Right lobe of liver (tissue), 6 donors: ENCODE results near the gene FAM20C. TPM values are rescaled to one million over a fixed set of nuclear protein-coding genes. Genes with fewer than 3 reads are reported as not detected.

Experiments used
- ATAC-seq, 4 donors: fragments of 200-7000 bp; cut with Tn5 transposase; one replicate each; pipeline ENCODE4 v1.9.1; 2020; ENCODE audit warnings: mild to moderate bottlenecking in 4 of 4, moderate library complexity in 4 of 4
- DNase-seq, 3 donors: peaks; one replicate each; pipeline ENCODE4 v3.0.0-alpha.2; 2020
- H3K27ac ChIP-seq, 3 donors: fragments of 200-600 bp; one replicate each; pipeline ENCODE4 v1.8.0; 2022
- H3K27me3 ChIP-seq, 2 donors: fragments of 200-600 bp; one replicate each; pipeline ENCODE4 v1.8.0; 2022
- H3K36me3 ChIP-seq, 4 donors: fragments of 200-600 bp; sonication (generic) in 1 of 4; one replicate each; pipeline versions ENCODE4 v1.5.1 to v1.8.0; 2017 to 2022; ENCODE audit warnings: control low read depth in 1 of 4
- H3K4me1 ChIP-seq, 4 donors: fragments of 200-600 bp; sonication (generic) in 1 of 4; one replicate each; pipeline versions ENCODE4 v1.5.1 to v1.8.0; 2017 to 2022; ENCODE audit warnings: control low read depth in 1 of 4
- H3K4me3 ChIP-seq, 3 donors: fragments of 200-600 bp; one replicate each; pipeline ENCODE4 v1.8.0; 2022
- H3K9me3 ChIP-seq, 4 donors: fragments of 200-600 bp; sonication (generic) in 1 of 4; one replicate each; pipeline versions ENCODE4 v1.5.1 to v1.8.0; 2017 to 2022; ENCODE audit warnings: control low read depth in 1 of 4
- CTCF ChIP-seq, 4 donors: fragments of 200-600 bp in 3 of 4; fragments of 450-650 bp in 1 of 4; IDR thresholded peaks; one replicate each; pipeline versions ENCODE4 v1.5.1 to v1.8.0; 2016 to 2022; ENCODE audit warnings: antibody characterized with exemption in 4 of 4, mild to moderate bottlenecking in 2 of 4
- POLR2A ChIP-seq: fragments of 450-650 bp; IDR thresholded peaks from one replicate; pipeline ENCODE4 v1.6.1; 2017; ENCODE audit warnings: antibody characterized with exemption, mild to moderate bottlenecking
- WGBS: methylation state at CpG from one replicate; pipeline ENCODE4 v1.1.6; 2018; ENCODE audit warnings: low coverage, low lambda C conversion rate; ENCODE audit not compliant: insufficient coverage; ENCODE audit errors: missing lambda C conversion rate; 5-methylcytosine and 5-hydroxymethylcytosine counted together
- intact Hi-C, 2 donors: fragments of 100-400 bp; cut with DNase I; formaldehyde crosslinking; loops; one replicate each; pipeline versions ENCODE4 v1.11.2 to v1.14.1; 2022
- total RNA-seq, 6 experiments: library from RNA; depleted of rRNA in 2 of 6; stranded (reverse); fragments of >200 nt in 2 of 6; fragmentation: NEBNext Ultra II Directional in 3 of 6; extraction: Animal tissue kit (Norgen Biotek cat#: 25700) in 3 of 6; gene quantifications; one replicate each; pipeline versions ENCODE4 v1.1.0 to v1.2.4, GENCODE V29; 2016 to 2023
- donor health status: DM: no; HTN: yes; CAD: no.
- donor health status: DM: no; HTN: no; CAD: no.
- donor health status: DM: no; HTN: no; CAD: no.
- donor health status: DM: no; HTN: yes; CAD: no.
- donor health status: DM: no; HTN: yes; CAD: no.

Gene FAM20C
- total RNA-seq, 6 experiments from 2014 or later, result 32.1 to 73.8 (median 57.3) TPM

DNA sequence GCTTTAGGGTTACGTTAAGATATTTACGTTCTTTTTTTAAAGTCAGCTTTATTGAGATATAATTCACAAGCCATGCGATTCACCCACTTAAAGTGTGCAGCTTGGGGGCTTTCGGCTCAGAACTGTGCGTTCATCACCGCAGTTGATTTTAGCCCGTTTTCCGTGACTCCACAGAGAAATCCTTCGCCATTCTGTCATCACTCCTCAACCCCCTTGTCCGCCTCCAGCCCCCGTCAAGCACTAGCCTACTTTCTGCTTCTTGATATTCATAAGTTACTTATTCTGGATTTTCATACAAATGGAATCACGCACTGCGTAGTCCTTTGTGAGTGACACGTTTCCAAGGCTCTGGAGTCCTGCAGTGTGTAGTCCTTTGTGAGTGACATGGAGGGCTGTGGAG, 20.4 kb downstream of the FAM20C start:
- no peak for DNase-seq
- intact Hi-C loops, result no loop called here
- 99% methylated on average over 12 of the region's 14 CpGs for WGBS
- H3K9me3 ChIP-seq, result no peaks in the 10 kb centered on the region
- H3K27me3 ChIP-seq, result no peaks in the 10 kb centered on the region
- no peak overlapping the region for H3K4me3 ChIP-seq
- peaks cover 0 to 35% (median 13%) of the 10 kb centered on the region in 4 donors for H3K36me3 ChIP-seq
- TF ChIP-seq CTCF (IDR thresholded peaks at IDR 0.05), result no peak
- no peak for TF ChIP-seq POLR2A
- no peak overlapping the region for H3K27ac ChIP-seq
- no peak for ATAC-seq
- H3K4me1 ChIP-seq, result peaks cover 0 to 29% (median 5%) of the 10 kb centered on the region in 4 donors

- Histone ChIP-seq H3K4me1 (peaks cover 0 to 36% (median 5%) of the 10 kb centered on the region in 4 donors), H3K4me3 (no peak overlapping the region), H3K36me3 (peaks cover 0 to 35% (median 13%) of the 10 kb centered on the region in 4 donors), H3K9me3 (no peaks in the 10 kb centered on the region), H3K27ac (peak overlapping the region in 2 of 3 donors; percentile 45 to 80), H3K27me3 (no peaks in the 10 kb centered on the region)
- TF ChIP-seq CTCF (IDR thresholded peaks at IDR 0.05) (no peak), POLR2A (no peak)
- no peak for DNase-seq
- ATAC-seq, result no peak
- intact Hi-C loops, result no loop called here
- WGBS, result 84% methylated on average over 7 of the region's 27 CpGs
Measured at GRCh38 chr7:213324-213993, 21.1 kb downstream of the FAM20C start.

DNA sequence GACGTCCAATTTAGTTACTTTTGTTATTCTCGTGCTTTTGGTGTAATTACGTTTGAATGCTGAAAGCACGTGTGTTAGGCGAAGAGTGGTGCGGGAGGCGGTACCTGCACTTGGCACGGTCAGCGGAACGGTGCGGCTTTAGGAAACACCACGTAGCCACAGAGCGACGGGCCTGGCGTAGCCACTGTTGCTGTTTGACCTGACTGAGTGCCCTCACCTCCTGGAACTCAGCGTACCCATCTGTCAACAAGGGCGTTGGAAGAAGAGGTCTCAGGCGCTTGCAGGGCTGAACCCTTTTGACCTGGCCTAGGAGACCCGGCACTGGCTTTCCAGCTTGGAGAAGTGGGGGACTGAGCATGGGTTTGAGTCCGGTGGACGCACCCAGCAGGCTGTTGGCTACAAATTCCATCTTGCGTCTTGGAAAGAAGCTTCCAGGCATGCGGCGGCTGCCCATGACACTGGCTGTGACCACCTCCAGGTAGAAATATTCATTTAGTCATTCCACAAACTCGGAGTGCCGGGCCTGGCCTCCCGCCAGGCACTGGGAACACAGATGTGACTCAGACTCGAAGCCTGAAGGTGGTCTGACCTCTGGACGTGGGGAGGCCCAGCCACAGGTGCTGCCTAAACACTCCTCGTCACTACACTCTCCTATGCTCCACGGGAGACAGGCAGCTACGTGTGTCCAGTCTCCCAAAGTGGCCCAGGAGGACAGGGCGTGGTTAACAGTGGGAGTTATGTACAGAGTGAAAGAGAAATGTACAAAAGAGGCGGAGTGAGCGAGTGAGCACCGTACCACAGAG, 22.2 kb downstream of the FAM20C start:
- H3K9me3 ChIP-seq, result no peaks in the 10 kb centered on the region
- peak overlapping the region in 2 of 3 donors; percentile 17 to 26 for H3K4me3 ChIP-seq
- DNase-seq, result peak; percentile 80 to 93 (median 92)
- peak; percentile 67 to 81 (median 68) for ATAC-seq
- TF ChIP-seq CTCF (IDR thresholded peaks at IDR 0.05), result no peak
- TF ChIP-seq POLR2A, result no peak
- no peaks in the 10 kb centered on the region for H3K27me3 ChIP-seq
- H3K27ac ChIP-seq, result peak overlapping the region; percentile 54 to 80 (median 76)
- H3K4me1 ChIP-seq, result peaks cover 0 to 46% (median 11%) of the 10 kb centered on the region in 4 donors
- H3K36me3 ChIP-seq, result peaks cover 0 to 25% (median 7%) of the 10 kb centered on the region in 4 donors
- intact Hi-C loops, result no loop called here
- 45% methylated on average over 32 of the region's 36 CpGs for WGBS

- Histone ChIP-seq H3K4me3 (no peak overlapping the region), H3K27me3 (no peaks in the 10 kb centered on the region), H3K36me3 (peaks cover 0 to 11% (median 2%) of the 10 kb centered on the region in 4 donors), H3K27ac (peak overlapping the region in 1 of 3 donors; percentile 89), H3K4me1 (peaks cover 0 to 54% (median 15%) of the 10 kb centered on the region in 4 donors), H3K9me3 (no peaks in the 10 kb centered on the region)
- intact Hi-C loops, result no loop called here
- DNase-seq, result no peak
- ATAC-seq, result no peak
- no peak for TF ChIP-seq POLR2A
- no peak for TF ChIP-seq CTCF (IDR thresholded peaks at IDR 0.05)
- WGBS, result 71% methylated on average over 1 of the region's 24 CpGs
Measured at GRCh38 chr7:216360-217300, 24.3 kb downstream of the FAM20C start.
